Measurements from ENCODE around the gene MARCHF3. TPM values are rescaled to one million over a fixed set of nuclear protein-coding genes. Genes with fewer than 3 reads are reported as not detected.

Gene MARCHF3
- total and polyA plus RNA-seq, 10 of the 15 experiments (the other 5 are each of a cell fraction or from before 2014, with no cell fraction given): 3.6 to 24.1 (median 11.3) TPM

DNA sequence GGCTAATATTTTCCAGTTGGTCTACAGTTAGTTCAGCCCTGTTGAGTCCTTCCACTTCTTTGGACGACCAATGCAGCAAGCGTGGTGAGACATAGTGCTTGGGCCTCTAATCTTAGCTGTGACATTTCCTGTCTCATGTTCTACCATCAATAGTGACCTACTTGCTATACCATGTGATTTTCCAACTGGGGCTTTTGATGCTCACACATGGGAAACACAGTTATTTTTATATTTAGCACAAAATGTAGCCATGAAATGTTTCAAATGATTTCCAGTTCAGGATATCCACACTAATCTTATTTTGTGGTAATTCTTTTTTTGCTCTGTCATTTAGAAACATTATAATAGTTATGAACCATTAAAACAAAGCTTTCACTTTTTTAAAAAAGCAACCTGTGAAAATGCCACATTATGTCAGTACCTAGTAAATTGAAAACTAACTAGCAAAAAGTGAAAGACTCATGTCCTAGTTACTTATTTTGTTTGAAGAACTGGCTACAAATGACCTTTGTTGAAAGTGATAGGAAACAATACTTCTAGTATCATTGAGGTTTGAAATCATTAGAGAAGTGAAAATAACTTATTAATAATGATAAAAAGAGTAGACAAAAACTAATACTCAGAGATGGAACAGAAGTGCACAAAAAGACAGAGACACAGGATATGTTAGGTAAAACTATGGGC is 18.3 kb downstream of the MARCHF3 start (continued):
- TF ChIP-seq, protein P1, sequence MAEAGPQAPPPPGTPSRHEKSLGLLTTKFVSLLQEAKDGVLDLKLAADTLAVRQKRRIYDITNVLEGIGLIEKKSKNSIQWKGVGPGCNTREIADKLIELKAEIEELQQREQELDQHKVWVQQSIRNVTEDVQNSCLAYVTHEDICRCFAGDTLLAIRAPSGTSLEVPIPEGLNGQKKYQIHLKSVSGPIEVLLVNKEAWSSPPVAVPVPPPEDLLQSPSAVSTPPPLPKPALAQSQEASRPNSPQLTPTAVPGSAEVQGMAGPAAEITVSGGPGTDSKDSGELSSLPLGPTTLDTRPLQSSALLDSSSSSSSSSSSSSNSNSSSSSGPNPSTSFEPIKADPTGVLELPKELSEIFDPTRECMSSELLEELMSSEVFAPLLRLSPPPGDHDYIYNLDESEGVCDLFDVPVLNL (IDR thresholded peaks at IDR 0.05; ENCODE audit: low read depth, low read length): no peak
- TF ChIP-seq JUNB (IDR thresholded peaks at IDR 0.05) (peak; percentile 81), CBX5 (IDR thresholded peaks at IDR 0.05; ENCODE audit: low read depth) (peak; percentile 19; the same call in 1 of the 2 replicates), POLR2A (IDR thresholded peaks at IDR 0.05; ENCODE audit: low read depth, low read length) (0 out of 2 replicates have a peak, but pooled peaks have one; percentile 20), ATF7 (IDR thresholded peaks at IDR 0.05; ENCODE audit: low read depth) (peak; percentile 93), ZNF274 (IDR thresholded peaks at IDR 0.05; ENCODE audit: insufficient read depth, insufficient read length) (no peak), LARP7 (IDR thresholded peaks at IDR 0.05) (no peak), MEF2B (IDR thresholded peaks at IDR 0.05; ENCODE audit: partially characterized antibody, poor library complexity, severe bottlenecking) (peak; percentile 79), FOXK2 (IDR thresholded peaks at IDR 0.05) (no peak), IKZF1 (conservative IDR thresholded peaks at IDR 0.05) (peak; percentile 79), PAX8 (IDR thresholded peaks at IDR 0.05) (no peak), ZZZ3 (IDR thresholded peaks at IDR 0.05; ENCODE audit: control insufficient read depth, insufficient read length, low read depth) (no peak), HDAC6 (IDR thresholded peaks at IDR 0.05; ENCODE audit: unreplicated experiment) (no peak), ZNF384 (IDR thresholded peaks at IDR 0.05; ENCODE audit: borderline replicate concordance, low read depth, low read length) (0 out of 2 replicates have a peak, but pooled peaks have one; percentile 26), SRF (IDR thresholded peaks at IDR 0.05; ENCODE audit: low read depth in 2 of 2, low read length in 2 of 2) (no peak)
- TF ChIP-seq, protein P2, sequence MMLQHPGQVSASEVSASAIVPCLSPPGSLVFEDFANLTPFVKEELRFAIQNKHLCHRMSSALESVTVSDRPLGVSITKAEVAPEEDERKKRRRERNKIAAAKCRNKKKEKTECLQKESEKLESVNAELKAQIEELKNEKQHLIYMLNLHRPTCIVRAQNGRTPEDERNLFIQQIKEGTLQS (IDR thresholded peaks at IDR 0.05; ENCODE audit: borderline replicate concordance, extremely low read depth, low read depth, low read length): no peak
- TF ChIP-seq, protein P3, sequence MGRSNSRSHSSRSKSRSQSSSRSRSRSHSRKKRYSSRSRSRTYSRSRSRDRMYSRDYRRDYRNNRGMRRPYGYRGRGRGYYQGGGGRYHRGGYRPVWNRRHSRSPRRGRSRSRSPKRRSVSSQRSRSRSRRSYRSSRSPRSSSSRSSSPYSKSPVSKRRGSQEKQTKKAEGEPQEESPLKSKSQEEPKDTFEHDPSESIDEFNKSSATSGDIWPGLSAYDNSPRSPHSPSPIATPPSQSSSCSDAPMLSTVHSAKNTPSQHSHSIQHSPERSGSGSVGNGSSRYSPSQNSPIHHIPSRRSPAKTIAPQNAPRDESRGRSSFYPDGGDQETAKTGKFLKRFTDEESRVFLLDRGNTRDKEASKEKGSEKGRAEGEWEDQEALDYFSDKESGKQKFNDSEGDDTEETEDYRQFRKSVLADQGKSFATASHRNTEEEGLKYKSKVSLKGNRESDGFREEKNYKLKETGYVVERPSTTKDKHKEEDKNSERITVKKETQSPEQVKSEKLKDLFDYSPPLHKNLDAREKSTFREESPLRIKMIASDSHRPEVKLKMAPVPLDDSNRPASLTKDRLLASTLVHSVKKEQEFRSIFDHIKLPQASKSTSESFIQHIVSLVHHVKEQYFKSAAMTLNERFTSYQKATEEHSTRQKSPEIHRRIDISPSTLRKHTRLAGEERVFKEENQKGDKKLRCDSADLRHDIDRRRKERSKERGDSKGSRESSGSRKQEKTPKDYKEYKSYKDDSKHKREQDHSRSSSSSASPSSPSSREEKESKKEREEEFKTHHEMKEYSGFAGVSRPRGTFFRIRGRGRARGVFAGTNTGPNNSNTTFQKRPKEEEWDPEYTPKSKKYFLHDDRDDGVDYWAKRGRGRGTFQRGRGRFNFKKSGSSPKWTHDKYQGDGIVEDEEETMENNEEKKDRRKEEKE (IDR thresholded peaks at IDR 0.05): no peak
- TF ChIP-seq, protein P4, sequence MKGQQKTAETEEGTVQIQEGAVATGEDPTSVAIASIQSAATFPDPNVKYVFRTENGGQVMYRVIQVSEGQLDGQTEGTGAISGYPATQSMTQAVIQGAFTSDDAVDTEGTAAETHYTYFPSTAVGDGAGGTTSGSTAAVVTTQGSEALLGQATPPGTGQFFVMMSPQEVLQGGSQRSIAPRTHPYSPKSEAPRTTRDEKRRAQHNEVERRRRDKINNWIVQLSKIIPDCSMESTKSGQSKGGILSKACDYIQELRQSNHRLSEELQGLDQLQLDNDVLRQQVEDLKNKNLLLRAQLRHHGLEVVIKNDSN (IDR thresholded peaks at IDR 0.05; ENCODE audit: borderline replicate concordance, extremely low read length, insufficient read depth, low read depth, low read length): no peak
- TF ChIP-seq, protein P5, sequence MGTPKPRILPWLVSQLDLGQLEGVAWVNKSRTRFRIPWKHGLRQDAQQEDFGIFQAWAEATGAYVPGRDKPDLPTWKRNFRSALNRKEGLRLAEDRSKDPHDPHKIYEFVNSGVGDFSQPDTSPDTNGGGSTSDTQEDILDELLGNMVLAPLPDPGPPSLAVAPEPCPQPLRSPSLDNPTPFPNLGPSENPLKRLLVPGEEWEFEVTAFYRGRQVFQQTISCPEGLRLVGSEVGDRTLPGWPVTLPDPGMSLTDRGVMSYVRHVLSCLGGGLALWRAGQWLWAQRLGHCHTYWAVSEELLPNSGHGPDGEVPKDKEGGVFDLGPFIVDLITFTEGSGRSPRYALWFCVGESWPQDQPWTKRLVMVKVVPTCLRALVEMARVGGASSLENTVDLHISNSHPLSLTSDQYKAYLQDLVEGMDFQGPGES (IDR thresholded peaks at IDR 0.05): no peak
- TF ChIP-seq, protein P6, sequence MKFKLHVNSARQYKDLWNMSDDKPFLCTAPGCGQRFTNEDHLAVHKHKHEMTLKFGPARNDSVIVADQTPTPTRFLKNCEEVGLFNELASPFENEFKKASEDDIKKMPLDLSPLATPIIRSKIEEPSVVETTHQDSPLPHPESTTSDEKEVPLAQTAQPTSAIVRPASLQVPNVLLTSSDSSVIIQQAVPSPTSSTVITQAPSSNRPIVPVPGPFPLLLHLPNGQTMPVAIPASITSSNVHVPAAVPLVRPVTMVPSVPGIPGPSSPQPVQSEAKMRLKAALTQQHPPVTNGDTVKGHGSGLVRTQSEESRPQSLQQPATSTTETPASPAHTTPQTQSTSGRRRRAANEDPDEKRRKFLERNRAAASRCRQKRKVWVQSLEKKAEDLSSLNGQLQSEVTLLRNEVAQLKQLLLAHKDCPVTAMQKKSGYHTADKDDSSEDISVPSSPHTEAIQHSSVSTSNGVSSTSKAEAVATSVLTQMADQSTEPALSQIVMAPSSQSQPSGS (IDR thresholded peaks at IDR 0.05; ENCODE audit: low read length): peak; percentile 80

Data from GM12878 (cell line).